ENCODE data around the gene ROBO1.

GRCh38 chr3:79257791-79258190 is 510.0 kb downstream of the ROBO1 start:
- no peak for TF ChIP-seq POLR2A (IDR thresholded peaks at IDR 0.05; ENCODE audit: low read depth, low read length)
- TF ChIP-seq POLR2AphosphoS5 (IDR thresholded peaks at IDR 0.05; ENCODE audit: low read depth, low read length): no peak

Data from GM12892 (cell line).